Measurements from ENCODE around the gene E2F2. TPM values are rescaled to one million over a fixed set of nuclear protein-coding genes. Genes with fewer than 3 reads are reported as not detected.
"Not testable (repeated sequence)": the region's sequence is repeated elsewhere in the genome, so short reads cannot be mapped to it uniquely, and the experiment has no call there.

The E2F2 gene
- total RNA-seq, 1 experiment from 2014 or later, result 0.89 TPM

- POLR2A ChIA-PET, result no interaction called here
- H3K4me3 Mint-ChIP-seq (ENCODE audit: unreplicated experiment), result no peak overlapping the region
- no peaks in the 10 kb centered on the region for H3K4me1 Mint-ChIP-seq (ENCODE audit: insufficient read depth, unreplicated experiment)
- no peak for DNase-seq (ENCODE audit: unreplicated experiment)
- H3K36me3 Mint-ChIP-seq (ENCODE audit: insufficient read depth, unreplicated experiment), result no peaks in the 10 kb centered on the region
- CTCF ChIA-PET, result interaction anchor here (0.7 to 10.9 kb wide), 3 partner anchors 14 to 151 kb away, joined by 3 to 178 read pairs (median 5); no protein-coding TSS in a partner anchor
- BruUV-seq (replicated peaks), result no TSS peak
- no peak overlapping the region for H3K27ac Mint-ChIP-seq (ENCODE audit: low read depth, unreplicated experiment)
- no peak for TF ChIP-seq CTCF (IDR thresholded peaks at IDR 0.05; ENCODE audit: unreplicated experiment)
- intact Hi-C loops (cut with micrococcal nuclease), result no loop called here
- H3K9me3 Mint-ChIP-seq (ENCODE audit: unreplicated experiment), result no peaks in the 10 kb centered on the region
- H3K27me3 Mint-ChIP-seq (ENCODE audit: insufficient read depth, unreplicated experiment), result no peaks in the 10 kb centered on the region
These were observed 30.6 kb downstream of the E2F2 start for GRCh38 chr1:23500466-23500865.

- Mint-ChIP-seq H3K9me3 (ENCODE audit: unreplicated experiment) (no peaks in the 10 kb centered on the region), H3K4me1 (ENCODE audit: insufficient read depth, unreplicated experiment) (no peaks in the 10 kb centered on the region), H3K27ac (ENCODE audit: low read depth, unreplicated experiment) (no peak overlapping the region), H3K36me3 (ENCODE audit: insufficient read depth, unreplicated experiment) (no peaks in the 10 kb centered on the region), H3K4me3 (ENCODE audit: unreplicated experiment) (no peak overlapping the region), H3K27me3 (ENCODE audit: insufficient read depth, unreplicated experiment) (no peaks in the 10 kb centered on the region)
- ChIA-PET POLR2A (interaction anchor here (0.5 to 3.5 kb wide), 9 partner anchors 10 to 1749 kb away, joined by 3 to 26 read pairs (median 4); partner anchors contain the start of genes ASAP3, E2F2 and HNRNPR), CTCF (interaction anchor here (0.6 to 10.9 kb wide), 37 partner anchors 9 to 1977 kb away, joined by 3 to 178 read pairs (median 5); partner anchors contain the start of genes ASAP3, E2F2 and TCEA3)
- no peak for DNase-seq (ENCODE audit: unreplicated experiment)
- intact Hi-C loops (cut with micrococcal nuclease), result loop anchor here (1.0 to 2.0 kb wide), 2 partner anchors 41 to 139 kb away; no protein-coding TSS in a partner anchor
- BruUV-seq (replicated peaks), result no TSS peak
- TF ChIP-seq CTCF (IDR thresholded peaks at IDR 0.05; ENCODE audit: unreplicated experiment), result no peak
These were observed 33.1 kb downstream of the E2F2 start for GRCh38 chr1:23497777-23498439.

- no TSS peak for BruUV-seq (replicated peaks)
- no peaks in the 10 kb centered on the region for H3K36me3 Mint-ChIP-seq (ENCODE audit: insufficient read depth, unreplicated experiment)
- peaks cover 5% of the 10 kb centered on the region for H3K27me3 Mint-ChIP-seq (ENCODE audit: insufficient read depth, unreplicated experiment)
- no peak overlapping the region for H3K4me3 Mint-ChIP-seq (ENCODE audit: unreplicated experiment)
- no peak for DNase-seq (ENCODE audit: unreplicated experiment)
- H3K9me3 Mint-ChIP-seq (ENCODE audit: unreplicated experiment), result no peaks in the 10 kb centered on the region
- intact Hi-C loops (cut with micrococcal nuclease), result loop anchor here (1.0 to 2.0 kb wide), 2 partner anchors 43 to 140 kb away; no protein-coding TSS in a partner anchor
- POLR2A ChIA-PET, result interaction anchor here (0.6 to 3.5 kb wide), 8 partner anchors 12 to 432 kb away, joined by 3 to 26 read pairs (median 4); partner anchors contain the start of genes ASAP3, E2F2 and HNRNPR
- CTCF ChIA-PET, result interaction anchor here (0.6 to 10.9 kb wide), 44 partner anchors 8 to 915 kb away, joined by 3 to 178 read pairs (median 4); partner anchors contain the start of genes ASAP3, E2F2 and TCEA3
- H3K27ac Mint-ChIP-seq (ENCODE audit: low read depth, unreplicated experiment), result no peak overlapping the region
- no peak for TF ChIP-seq CTCF (IDR thresholded peaks at IDR 0.05; ENCODE audit: unreplicated experiment)
- H3K4me1 Mint-ChIP-seq (ENCODE audit: insufficient read depth, unreplicated experiment), result no peaks in the 10 kb centered on the region
These were observed 34.4 kb downstream of the E2F2 start for GRCh38 chr1:23496490-23497181.

- POLR2A ChIA-PET, result interaction anchor here (0.6 to 1.3 kb wide), 4 partner anchors 9 to 221 kb away, joined by 3 to 5 read pairs (median 4); no protein-coding TSS in a partner anchor
These were observed 36.2 kb downstream of the E2F2 start for GRCh38 chr1:23494836-23495235.

GRCh38 chr1:23492776-23493175, 38.3 kb downstream of the E2F2 start:
- BruUV-seq (replicated peaks); H3K36me3 Mint-ChIP-seq (ENCODE audit: insufficient read depth, unreplicated experiment); DNase-seq (ENCODE audit: unreplicated experiment); H3K4me3 Mint-ChIP-seq (ENCODE audit: unreplicated experiment); H3K27ac Mint-ChIP-seq (ENCODE audit: low read depth, unreplicated experiment); H3K9me3 Mint-ChIP-seq (ENCODE audit: unreplicated experiment); POLR2A ChIA-PET; H3K4me1 Mint-ChIP-seq (ENCODE audit: insufficient read depth, unreplicated experiment); intact Hi-C loops (cut with micrococcal nuclease): not testable (repeated sequence)
- CTCF ChIA-PET, result interaction anchor here (10.9 kb wide), 1 partner anchor 47 kb away, joined by 178 read pairs; no protein-coding TSS in a partner anchor
- H3K27me3 Mint-ChIP-seq (ENCODE audit: insufficient read depth, unreplicated experiment), result peaks cover 18% of the 10 kb centered on the region

More at GRCh38 chr1:23494836-23495235, 36.2 kb downstream of the E2F2 start:
- H3K4me1 Mint-ChIP-seq (ENCODE audit: insufficient read depth, unreplicated experiment); DNase-seq (ENCODE audit: unreplicated experiment); H3K4me3 Mint-ChIP-seq (ENCODE audit: unreplicated experiment); H3K9me3 Mint-ChIP-seq (ENCODE audit: unreplicated experiment); H3K27ac Mint-ChIP-seq (ENCODE audit: low read depth, unreplicated experiment); H3K36me3 Mint-ChIP-seq (ENCODE audit: insufficient read depth, unreplicated experiment); intact Hi-C loops (cut with micrococcal nuclease); BruUV-seq (replicated peaks): not testable (repeated sequence)
- H3K27me3 Mint-ChIP-seq (ENCODE audit: insufficient read depth, unreplicated experiment), result peaks cover 18% of the 10 kb centered on the region
- CTCF ChIA-PET, result interaction anchor here (0.5 to 10.9 kb wide), 7 partner anchors 20 to 363 kb away, joined by 3 to 178 read pairs (median 4); no protein-coding TSS in a partner anchor

All from MCF 10A (cell line).